GM18502 (cell line): ENCODE measurements around the gene GRID1.
"Not testable (repeated sequence)": the region's sequence is repeated elsewhere in the genome, so short reads cannot be mapped to it uniquely, and the experiment has no call there.

Experiments used
- ATAC-seq: cut with Tn5 transposase; IDR thresholded peaks from one replicate; pipeline ENCODE4 v1.9.1; 2021; ENCODE audit warnings: mild to moderate bottlenecking; ENCODE audit not compliant: unreplicated experiment, poor library complexity

GRID1 gene

DNA sequence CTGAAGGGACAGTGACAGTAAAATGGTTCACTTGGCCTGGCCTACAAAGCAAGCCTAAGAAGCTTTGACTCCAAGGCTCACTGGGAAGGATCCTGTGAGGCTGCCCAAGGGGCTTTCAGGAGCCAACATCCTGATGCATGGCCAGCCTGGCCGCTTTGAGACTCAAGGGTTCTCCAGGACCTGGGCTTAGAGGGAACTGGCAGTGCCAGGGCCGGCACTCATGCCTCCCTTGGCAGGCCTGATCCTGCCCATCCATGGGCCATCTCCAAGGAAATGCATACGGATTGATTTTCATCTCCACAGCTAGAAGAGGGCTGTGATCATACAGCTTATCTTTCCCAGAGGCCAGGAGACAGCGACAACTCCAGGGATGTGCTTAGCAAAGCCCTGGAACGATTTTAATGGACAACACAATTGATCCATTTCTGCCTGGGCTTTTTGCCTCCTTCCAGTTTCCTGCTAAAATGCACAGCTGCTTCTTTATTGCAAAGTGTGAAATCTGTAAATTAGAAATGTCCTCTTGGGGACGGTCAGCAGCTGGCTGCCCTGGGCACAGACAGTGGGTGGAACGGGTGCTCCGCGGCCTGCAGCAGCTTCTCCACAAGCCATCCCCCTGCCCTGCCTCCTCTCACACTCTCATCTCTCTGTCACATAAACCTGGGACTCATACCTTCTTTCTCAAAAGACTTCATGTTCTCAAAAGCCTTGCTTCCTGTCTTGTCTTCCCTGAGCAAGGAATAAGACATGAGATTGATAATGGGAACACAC lies 288.5 kb downstream of the GRID1 start:
- no peak for ATAC-seq

GRCh38 chr10:86077271-86077670 lies 289.3 kb downstream of the GRID1 start:
- ATAC-seq, result no peak

- not testable (repeated sequence) for ATAC-seq
Observed at GRCh38 chr10:86076497-86076896, 290.1 kb downstream of the GRID1 start.

DNA sequence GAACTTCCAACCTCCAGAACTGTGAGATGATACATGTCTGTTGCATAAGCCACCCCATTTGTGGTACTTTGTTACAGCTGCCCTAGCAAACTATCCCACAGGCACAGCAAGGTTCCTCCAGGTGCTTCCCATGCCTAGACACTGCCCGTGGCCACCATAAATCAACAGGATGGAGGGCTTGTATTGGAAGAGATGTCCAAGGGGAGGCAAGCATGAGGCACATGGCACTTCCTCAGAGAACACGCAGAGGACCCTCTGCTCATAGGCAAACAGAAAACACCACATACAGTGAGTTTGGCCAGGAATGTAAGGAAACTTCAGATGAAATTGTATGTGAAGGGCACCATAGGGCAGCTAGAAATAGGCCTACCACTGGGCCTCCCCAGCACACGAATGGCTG lies 291.1 kb downstream of the GRID1 start:
- ATAC-seq, result no peak

- ATAC-seq, result no peak
Observed at GRCh38 chr10:86074294-86074693, 292.3 kb downstream of the GRID1 start.

GRCh38 chr10:86073199-86073977 lies 293.2 kb downstream of the GRID1 start:
- no peak for ATAC-seq

GRCh38 chr10:86072413-86072812 lies 294.2 kb downstream of the GRID1 start:
- no peak for ATAC-seq

- no peak for ATAC-seq
Observed at GRCh38 chr10:86071758-86072157, 294.8 kb downstream of the GRID1 start.

DNA sequence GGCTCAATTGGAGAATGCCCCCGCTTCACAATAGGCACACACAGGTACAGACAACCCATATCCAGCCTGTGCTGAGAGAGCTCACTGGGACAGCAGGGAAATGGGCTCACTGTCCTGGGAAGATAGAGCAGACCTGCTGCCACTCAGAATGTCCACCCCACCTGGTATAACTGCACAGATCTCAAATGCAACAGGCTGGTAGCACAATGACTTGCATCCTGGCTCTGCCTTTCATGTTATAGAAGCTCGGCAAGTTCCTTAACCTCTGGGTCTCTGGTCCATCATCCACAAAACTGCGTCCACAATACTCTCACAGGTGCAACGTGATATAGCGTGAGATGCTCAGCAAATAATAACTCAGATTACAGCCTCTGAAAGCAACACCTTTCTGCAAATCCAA lies 295.4 kb downstream of the GRID1 start:
- no peak for ATAC-seq

DNA sequence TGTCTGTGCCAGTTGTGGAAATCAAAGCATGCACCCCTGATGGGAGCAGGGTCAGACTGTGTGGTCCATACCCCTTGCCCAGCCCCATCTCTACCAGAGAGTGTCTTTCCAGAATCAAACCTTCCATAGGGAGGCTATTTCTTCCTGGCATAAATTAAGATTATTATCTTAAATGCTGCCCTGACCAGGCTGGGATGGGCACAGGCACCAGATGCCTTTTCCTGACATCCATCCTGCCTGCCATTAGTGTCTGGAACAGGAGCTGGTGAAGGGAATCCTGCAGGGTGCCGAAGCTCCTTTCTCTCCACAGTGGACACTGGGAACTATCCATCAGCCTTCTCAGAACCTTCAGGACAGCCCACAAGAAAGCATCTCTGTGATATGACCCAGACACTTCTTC lies 296.3 kb downstream of the GRID1 start:
- ATAC-seq, result no peak

GRCh38 chr10:86068231-86069054 lies 298.2 kb downstream of the GRID1 start:
- no peak for ATAC-seq

- ATAC-seq, result no peak
Observed at GRCh38 chr10:86067436-86068050, 299.1 kb downstream of the GRID1 start.

DNA sequence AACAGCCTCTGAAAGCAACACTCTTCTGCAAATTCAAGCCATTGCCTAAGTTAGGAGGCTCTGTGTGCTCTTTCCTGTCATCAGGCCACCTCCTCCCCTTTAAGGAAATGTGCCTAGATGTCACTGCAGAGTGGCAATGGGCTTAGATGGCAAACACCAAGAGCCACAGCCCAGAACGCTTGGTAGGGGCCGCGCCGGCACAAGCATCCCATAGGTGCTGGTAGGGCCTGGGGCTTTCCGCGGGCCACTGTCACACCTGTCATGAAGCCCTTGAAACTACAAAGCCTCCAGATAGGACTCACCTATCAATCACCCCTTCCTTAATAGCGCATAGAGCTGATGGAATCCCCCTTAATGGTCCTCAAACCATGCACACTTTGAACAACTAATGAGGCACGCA lies 299.9 kb downstream of the GRID1 start:
- no peak for ATAC-seq

- ATAC-seq, result no peak
Observed at GRCh38 chr10:86065711-86066251, 300.8 kb downstream of the GRID1 start.

GRCh38 chr10:86064931-86065662 lies 301.5 kb downstream of the GRID1 start:
- no peak for ATAC-seq

GRCh38 chr10:86064219-86064618 lies 302.4 kb downstream of the GRID1 start:
- no peak for ATAC-seq

GRCh38 chr10:86063341-86063740 lies 303.3 kb downstream of the GRID1 start:
- no peak for ATAC-seq

GRCh38 chr10:86062647-86063145 lies 303.9 kb downstream of the GRID1 start:
- no peak for ATAC-seq

DNA sequence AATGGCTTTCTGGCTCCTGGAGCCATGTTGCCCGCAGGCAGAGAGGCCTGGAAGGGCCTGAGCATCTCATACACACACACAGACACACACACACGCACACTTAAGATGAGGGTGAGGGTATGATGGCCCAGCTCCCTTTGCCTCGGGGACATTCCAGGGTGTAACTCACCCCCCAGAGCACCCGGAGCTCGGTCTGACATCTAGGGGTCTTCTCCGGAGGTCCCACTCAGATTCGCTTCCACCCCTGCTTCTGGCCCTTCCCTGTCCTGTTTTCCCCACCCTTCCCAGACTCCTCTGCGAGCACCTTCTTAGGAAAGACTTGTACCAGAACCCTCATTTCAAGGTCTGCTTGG lies 304.4 kb downstream of the GRID1 start:
- no peak for ATAC-seq
